Measurements from ENCODE around the gene PRKAG1. TPM values are rescaled to one million over a fixed set of nuclear protein-coding genes. Genes with fewer than 3 reads are reported as not detected.

The PRKAG1 gene
- total RNA-seq, 2 donors from 2014 or later = 49.5 to 54.8 TPM

GRCh38 chr12:49041036-49041880, 22.7 kb upstream of the PRKAG1 start:
- H3K27me3 ChIP-seq = no peaks in the 10 kb centered on the region
- H3K9ac ChIP-seq (ENCODE audit: low read depth in 2 of 2, low read length in 2 of 2) = no peak overlapping the region
- no peak overlapping the region for H3K4me3 ChIP-seq
- H3K27ac ChIP-seq = no peak overlapping the region
- intact Hi-C loops (cut with DNase I) = no loop called here
- no peak for DNase-seq
- H3K36me3 ChIP-seq = peaks cover 44% of the 10 kb centered on the region
- no peaks in the 10 kb centered on the region for H3K9me3 ChIP-seq
- TF ChIP-seq CTCF (IDR thresholded peaks at IDR 0.05) = no peak
- no peaks in the 10 kb centered on the region for H3K4me1 ChIP-seq

GRCh38 chr12:49040364-49040855, 21.8 kb upstream of the PRKAG1 start:
- Histone ChIP-seq H3K27ac (no peak overlapping the region), H3K4me1 (no peaks in the 10 kb centered on the region), H3K9me3 (no peaks in the 10 kb centered on the region), H3K27me3 (no peaks in the 10 kb centered on the region), H3K9ac (ENCODE audit: low read depth in 2 of 2, low read length in 2 of 2) (no peak overlapping the region), H3K4me3 (no peak overlapping the region), H3K36me3 (peaks cover 41% of the 10 kb centered on the region)
- intact Hi-C loops (cut with DNase I) = no loop called here
- no peak for DNase-seq
- TF ChIP-seq CTCF (IDR thresholded peaks at IDR 0.05) = no peak

- no peak overlapping the region for H3K4me3 ChIP-seq
- no peaks in the 10 kb centered on the region for H3K27me3 ChIP-seq
- no peak overlapping the region for H3K9ac ChIP-seq (ENCODE audit: low read depth in 2 of 2, low read length in 2 of 2)
- DNase-seq = no peak
- H3K9me3 ChIP-seq = no peaks in the 10 kb centered on the region
- no peaks in the 10 kb centered on the region for H3K4me1 ChIP-seq
- TF ChIP-seq CTCF (IDR thresholded peaks at IDR 0.05) = no peak
- peaks cover 40% of the 10 kb centered on the region for H3K36me3 ChIP-seq
- no peak overlapping the region for H3K27ac ChIP-seq
- intact Hi-C loops (cut with DNase I) = no loop called here
Observed at GRCh38 chr12:49039421-49040363, 21.1 kb upstream of the PRKAG1 start.

- H3K4me1 ChIP-seq = no peaks in the 10 kb centered on the region
- TF ChIP-seq CTCF (IDR thresholded peaks at IDR 0.05) = no peak
- H3K27me3 ChIP-seq = no peaks in the 10 kb centered on the region
- H3K27ac ChIP-seq = no peak overlapping the region
- peaks cover 29% of the 10 kb centered on the region for H3K36me3 ChIP-seq
- intact Hi-C loops (cut with DNase I) = no loop called here
- H3K9ac ChIP-seq (ENCODE audit: low read depth in 2 of 2, low read length in 2 of 2) = no peak overlapping the region
- no peak for DNase-seq
- H3K4me3 ChIP-seq = no peak overlapping the region
- H3K9me3 ChIP-seq = no peaks in the 10 kb centered on the region
Observed at GRCh38 chr12:49038291-49038955, 19.8 kb upstream of the PRKAG1 start.

- no peak for DNase-seq
- Histone ChIP-seq H3K27me3 (no peaks in the 10 kb centered on the region), H3K27ac (no peak overlapping the region), H3K9me3 (no peaks in the 10 kb centered on the region), H3K9ac (ENCODE audit: low read depth in 2 of 2, low read length in 2 of 2) (no peak overlapping the region), H3K4me1 (no peaks in the 10 kb centered on the region), H3K36me3 (peaks cover 27% of the 10 kb centered on the region), H3K4me3 (no peak overlapping the region)
- no peak for TF ChIP-seq CTCF (IDR thresholded peaks at IDR 0.05)
- intact Hi-C loops (cut with DNase I) = no loop called here
Observed at GRCh38 chr12:49037947-49038237, 19.3 kb upstream of the PRKAG1 start.
